ENCODE measurements around the gene MYL9.
"Not testable (repeated sequence)": the region's sequence is repeated elsewhere in the genome, so short reads cannot be mapped to it uniquely, and the experiment has no call there.

MYL9 gene

DNA sequence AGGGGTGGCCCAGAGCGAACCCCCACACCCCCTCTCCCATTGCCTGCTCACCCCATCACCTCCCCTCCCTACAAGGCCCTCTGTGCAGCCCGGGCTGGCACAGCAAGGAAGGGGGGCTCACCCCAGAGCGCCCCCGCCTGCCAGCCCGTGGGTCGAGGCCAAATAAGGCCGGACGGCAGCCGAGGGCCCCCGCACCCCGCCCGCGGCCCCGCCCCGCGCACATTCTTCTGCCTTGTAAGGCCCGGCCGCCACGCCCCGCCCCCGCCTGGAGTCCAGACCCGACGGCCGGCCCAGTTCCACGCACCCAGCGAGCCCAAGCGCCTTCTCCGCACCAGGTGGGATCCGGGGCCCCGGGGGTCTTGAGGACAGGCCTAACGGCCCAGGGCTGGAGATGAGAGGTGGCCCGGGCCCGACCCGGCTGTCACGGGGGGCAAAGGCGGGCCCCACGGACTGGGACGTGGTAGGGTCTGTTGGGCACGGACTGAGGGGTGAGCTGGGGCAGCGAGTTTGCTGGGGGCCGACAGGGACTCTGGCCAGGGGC, at the start of gene MYL9:
Gene MYL9, plus strand, starts transcription at position 293 of the 541 bp plus-strand sequence. CDS start 3,366 bp downstream, outside the sequence.
- DNase-seq, result peak in 1 of 2 donors; percentile 22

DNA sequence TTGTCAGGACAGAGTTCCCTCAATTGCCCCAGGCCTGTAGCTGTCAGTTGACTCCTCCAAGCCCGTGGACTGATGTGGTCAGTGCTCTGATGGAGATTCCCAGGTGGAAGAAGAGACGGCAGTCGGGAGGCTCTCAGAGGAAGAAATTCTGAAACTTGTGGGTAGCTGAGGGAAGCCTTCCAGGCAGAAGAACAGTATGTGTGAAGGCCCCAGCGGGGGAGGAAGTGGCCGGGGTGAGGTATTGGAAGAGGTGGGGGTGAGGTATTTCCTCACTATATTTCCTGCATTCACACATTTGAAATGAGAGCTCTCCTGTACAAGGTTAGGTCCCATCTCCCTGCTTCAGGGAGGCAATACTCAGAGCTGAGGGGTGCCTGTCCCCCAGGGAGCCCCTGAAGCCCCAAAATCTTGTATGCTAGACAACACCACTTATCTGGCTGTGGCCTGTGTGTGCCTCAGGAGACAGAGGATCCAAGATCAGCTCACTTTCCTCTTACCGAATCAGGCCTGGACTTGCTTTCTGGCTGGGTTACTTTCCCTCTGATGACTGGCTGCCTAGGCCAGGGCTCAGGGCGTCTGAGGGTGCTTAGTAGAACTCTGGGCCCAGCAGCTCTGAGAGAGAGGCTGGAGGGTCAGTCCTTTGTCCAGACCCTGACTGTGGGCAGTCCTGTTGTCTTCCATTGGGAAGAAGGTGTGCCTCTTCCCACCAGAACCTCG, 49.3 kb upstream of the MYL9 start:
- DNase-seq, result peak; percentile 47 to 69

DNA sequence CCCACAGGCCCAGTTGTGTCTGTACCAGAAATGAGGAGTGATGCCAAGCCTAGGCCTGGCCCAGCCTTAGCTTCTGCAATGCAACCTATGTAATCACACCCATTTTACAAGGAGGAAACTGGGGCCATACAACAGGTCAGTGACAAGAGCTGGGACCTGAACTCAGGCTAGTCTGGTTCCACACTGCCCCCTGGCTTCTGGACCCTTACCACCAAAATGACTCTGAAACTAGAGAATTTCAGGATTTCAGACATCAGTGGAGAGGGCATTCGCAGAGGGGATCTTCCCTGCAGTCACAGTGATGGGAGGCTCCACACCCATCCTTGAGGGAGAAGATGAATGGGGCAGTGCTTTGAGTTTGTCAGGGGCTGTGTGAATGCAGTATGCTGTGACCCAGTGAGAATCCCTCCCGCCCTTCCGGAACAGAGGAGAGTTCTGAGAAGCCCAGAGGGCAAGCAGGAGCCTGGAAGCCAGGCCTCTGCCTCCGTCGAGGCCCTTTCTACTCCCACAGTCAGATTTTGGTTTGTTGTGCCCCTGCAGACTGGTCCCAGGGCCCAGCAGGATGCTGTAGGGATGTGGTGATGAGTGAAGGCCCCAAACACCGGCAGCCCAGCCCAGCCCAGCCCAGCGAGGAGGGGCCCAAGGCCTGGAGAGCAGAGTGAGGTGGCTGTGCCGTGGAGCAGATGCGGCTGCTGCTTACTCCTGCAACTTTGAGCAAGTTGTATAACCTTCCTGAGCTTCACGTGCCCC, 48.1 kb upstream of the MYL9 start:
- peak in 1 of 2 donors; percentile 18 for DNase-seq

DNA sequence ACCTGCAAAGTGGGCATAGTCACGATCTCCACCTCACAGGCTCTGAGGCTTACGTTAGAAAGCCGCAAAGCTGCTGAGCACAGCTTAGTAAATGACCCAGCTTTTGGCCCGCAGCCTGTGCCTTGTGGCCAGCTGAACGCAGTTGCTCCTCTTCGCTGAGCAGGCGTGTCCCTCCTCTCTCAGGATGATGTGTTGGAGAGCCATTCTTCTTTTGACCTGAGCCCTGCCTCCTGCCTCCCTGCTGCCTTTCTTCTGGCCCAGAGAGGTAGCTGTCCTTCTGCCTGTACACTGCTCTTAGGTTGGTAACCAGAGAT, 47.6 kb upstream of the MYL9 start:
- no peak for DNase-seq

DNA sequence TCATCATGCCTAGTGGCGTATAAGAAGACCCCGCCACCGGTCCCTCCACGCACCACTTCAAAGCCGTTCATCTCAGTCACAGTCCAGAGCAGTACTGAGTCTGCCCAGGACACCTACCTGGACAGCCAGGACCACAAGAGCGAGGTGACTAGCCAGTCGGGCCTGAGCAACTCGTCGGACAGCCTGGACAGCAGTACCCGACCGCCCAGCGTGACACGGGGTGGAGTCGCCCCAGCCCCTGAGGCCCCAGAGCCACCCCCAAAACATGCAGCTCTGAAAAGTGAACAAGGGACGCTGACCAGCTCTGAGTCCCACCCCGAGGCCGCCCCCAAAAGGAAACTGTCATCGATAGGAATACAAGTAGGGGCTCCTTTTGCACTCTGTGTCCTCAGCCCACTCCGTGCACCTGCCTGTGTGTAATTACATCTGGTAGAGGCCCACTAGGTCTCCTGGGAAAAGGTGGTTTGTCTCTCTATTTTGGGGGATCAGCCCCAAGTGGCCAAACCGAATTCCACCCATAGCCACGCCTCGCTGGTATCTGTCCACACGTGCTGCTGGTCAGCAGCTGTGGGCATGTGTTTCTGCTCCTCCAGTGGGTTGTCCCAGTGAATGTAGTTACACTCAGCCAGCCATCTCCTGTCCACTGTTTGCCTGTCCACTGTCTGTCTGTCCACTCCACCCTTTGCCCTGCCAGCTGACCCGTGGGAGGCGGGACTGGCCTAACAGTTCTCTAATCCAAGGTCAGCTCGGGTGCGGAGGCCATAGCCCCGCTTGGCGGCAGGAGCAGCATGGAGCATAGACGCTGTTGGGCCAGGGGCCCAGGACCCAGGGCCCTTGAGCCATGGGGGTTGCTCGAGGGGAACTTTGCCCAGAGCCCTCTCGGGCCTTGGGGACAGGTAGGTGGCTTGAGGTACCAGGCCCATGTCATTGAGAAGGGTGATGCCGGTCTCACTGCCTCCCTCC, 44.3 kb upstream of the MYL9 start:
- DNase-seq, result no peak

DNA sequence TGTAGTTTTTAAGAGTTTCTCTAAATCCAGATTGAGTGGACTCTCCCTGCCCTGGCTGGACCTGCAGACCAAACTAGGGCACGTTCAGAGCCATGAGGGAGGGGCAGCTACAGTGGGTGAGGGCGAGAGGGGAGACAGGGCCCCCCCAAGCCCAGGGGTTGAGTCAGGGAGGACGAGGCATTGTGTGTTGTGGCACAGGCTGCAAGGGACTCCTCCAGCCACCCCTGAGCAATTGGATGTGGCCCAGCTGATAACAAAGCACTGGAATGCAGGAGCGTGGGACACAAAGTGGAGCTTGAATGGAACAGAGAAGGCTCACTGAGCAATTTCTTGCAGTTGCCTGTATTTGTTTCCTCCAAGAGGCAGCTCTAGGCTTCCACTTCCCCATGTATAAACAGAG, 43.5 kb upstream of the MYL9 start:
- DNase-seq, result no peak

DNA sequence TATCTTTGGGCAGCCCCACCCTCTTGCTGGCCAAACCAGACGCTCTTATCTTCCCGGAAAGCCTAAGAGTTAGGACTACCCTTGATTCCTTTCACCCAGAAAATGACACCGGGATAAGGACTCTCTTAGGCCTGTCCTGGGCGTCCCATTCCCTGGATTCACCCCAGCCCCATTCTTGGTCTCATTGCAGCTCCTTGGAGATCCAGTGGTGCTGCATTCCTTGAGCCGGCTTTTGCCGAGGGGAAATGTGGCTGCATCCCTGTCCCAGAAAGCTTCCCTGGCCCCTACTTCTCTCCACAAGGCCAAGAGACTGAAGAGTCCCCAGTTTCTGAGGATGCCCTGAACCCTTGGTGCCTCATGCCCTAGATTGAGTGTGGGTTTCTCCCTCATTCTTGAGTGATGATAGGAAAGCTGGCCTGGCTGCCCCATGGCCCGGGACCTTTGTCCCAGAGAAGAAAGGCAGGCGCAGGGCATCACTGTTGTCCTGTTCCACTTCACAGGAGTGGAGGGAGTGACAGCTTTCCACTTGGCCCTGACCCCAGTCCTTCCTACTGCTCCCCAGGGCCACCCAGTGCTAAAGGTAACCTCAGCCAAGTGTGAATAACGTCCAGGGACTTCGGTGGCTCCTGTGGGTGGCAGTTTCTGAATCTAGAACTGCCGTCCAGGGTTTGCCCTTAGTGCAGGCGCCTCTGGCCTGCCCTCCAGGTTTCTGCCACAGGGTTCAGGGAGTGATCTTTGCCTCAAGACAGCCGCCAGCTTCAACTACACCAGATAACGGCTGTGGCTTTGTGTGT, 42.7 kb upstream of the MYL9 start:
- no peak for DNase-seq

DNA sequence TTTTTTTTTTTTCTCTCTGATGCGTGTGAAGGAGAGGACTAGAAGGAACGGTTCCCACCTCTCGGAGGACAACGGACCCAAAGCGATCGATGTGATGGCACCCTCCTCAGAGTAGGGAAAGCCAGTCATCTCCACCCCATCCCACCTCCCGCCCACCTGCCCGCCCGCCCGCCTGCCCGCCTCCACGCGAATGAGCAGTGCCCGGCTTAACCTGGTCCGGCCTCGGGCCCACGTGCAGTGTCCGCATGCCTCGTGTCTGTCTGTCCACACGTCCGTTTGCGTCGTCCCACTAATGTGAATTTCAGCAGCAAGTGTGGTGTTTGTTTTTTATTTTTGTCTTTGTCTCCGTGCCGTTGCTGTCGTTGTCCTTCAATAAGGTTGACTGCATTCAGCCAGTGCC, 42.1 kb upstream of the MYL9 start:
- no peak for DNase-seq

DNA sequence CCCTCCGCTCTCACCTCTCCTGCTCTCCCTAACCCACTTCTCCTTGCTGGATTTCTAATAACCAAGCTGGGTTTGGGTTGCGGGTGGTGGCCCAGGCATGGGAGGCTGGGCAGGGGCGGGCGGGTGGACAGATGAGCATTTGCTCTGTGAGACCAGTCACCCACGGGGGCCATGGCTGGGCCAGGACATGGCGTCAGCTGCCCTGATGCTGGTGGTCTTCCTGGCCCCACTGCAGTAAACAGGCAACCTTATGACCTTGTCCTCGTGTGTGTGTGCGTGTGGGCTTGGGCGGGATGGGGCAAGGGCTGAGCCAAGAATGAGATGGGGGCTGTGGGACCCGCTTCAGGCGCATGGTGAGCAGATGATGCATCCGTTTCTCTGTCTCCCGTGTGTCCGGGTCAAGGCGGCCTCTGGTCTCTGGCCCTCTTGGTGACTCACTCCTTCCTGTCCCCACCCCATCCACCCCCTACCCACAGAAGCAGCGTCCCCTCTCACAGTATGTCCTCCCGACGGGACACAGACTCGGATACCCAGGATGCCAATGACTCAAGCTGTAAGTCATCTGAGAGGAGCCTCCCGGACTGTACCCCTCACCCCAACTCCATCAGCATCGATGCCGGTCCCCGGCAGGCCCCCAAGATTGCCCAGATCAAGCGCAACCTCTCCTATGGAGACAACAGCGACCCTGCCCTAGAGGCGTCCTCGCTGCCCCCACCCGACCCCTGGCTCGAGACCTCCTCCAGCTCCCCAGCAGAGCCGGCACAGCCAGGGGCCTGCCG, 41.4 kb upstream of the MYL9 start:
- no peak for DNase-seq

DNA sequence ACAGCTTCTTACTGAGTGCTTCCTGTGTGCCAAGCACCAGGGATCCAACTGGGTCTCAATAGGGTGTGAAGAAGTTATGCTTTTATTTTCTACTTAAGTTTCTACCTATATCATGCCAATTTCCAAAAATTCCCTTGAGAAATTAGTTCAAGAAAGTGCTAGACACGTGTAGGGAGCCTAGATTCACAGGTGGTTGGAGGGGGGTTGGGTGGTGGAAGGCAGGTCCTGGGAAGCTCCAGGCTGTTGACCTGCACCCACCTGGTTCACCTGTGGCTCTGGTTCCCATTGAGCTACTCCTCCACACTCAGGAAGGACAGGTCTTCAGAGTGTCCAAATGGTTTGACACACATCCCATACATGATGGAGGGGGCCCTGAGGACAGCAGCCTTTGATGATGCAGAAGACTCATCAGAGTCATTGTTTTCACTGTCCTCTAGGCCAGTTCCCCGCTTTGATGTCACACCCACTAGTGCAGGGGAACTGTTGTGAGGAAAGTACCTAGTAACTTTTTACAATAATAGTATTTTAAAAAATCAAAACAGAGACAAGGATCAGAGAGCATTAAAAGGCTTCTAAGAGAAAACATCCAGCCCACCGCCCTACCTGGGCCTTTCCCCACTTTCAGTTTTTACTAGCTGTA, 39.8 kb upstream of the MYL9 start:
- DNase-seq, result peak in 1 of 2 donors; percentile 13

DNA sequence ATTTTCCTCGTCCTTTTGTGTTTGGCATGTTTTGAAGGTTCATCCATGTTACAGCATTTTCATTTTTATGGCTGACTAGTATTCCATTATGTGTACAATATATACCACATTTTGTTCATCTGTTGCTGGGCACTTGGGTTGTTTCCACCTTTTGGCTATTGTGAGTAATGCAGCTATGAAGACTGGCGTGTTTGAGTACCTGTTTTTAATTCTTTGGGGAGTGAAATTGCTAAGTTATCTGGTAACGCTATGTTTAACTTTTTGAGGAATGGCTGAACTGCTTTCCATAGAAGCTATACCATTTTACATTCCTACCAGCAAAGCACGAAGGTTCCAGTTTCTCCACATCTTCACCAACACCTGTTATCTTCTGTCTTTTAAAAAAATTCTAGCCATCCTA, 37.0 kb upstream of the MYL9 start:
- DNase-seq, result no peak

DNA sequence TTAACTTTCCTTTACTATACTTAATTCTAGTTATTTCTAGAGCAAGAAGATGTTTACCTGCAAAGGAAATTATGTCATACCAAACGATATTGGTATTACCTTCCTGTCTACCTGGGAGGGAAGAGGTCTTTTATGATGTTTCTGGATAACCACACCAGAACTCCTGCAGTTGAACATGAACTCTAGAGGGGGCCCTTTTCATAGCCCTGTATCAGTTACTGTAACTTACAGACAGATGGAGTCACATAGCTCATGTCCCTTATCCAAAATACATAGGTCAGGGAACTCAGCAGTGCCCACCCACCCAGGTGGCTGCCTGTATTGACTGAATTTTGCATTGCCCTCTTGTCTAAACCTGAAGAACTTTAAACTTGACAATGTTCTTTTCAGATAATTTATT, 35.1 kb upstream of the MYL9 start:
- DNase-seq, result peak in 1 of 2 donors; percentile 43

DNA sequence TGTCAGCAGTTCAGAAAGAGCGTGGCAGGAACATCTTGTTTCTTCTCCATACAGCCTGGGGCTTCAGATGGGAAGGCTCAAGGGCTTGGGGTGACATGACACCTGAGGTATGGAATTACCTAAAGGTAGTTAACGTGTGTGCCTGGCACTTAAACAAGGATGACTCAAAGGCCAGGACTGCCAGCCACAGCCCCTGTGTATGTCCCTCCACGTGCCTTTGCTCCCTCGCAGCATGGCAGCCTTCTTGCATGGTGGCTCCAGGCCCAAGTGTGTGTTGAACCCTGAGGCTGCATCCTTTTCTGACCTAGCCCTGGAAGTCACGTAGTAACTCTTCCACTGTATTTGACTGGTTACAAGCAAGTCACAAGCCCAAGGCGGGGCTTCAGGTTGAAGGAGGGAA, 33.6 kb upstream of the MYL9 start:
- DNase-seq, result no peak

DNA sequence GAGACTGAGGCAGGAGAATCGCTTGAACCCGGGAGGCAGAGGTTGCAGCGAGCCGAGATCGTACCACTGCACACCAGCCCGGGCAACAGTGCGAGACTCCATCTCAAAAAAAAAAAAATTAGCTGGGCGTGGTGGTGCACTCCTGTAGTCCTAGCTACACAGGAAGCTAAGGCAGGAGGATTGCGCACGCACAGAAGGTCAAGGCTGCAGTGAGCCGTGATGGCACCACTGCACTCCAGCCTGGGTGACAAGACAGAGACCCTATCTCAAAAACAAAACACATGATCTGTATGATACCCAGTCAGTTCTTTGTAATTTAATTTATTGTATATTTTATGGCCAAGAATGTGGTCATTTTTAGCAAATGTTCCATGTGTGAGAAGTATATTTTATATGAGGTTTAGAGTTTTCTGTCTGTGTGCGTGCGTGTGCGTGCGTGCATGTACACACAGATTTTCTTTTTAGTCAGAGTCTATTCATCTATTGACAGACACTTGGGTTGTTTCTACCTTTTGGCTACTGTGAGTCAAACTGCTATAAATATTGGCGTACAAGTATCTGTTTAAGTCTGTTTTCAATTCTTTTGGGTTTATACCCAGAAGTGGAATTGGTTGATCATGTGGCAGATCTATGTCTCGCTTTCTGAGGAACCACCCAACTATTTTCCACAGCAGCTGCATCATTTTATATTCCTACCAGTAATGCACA, 22.2 kb upstream of the MYL9 start:
- no peak for DNase-seq

DNA sequence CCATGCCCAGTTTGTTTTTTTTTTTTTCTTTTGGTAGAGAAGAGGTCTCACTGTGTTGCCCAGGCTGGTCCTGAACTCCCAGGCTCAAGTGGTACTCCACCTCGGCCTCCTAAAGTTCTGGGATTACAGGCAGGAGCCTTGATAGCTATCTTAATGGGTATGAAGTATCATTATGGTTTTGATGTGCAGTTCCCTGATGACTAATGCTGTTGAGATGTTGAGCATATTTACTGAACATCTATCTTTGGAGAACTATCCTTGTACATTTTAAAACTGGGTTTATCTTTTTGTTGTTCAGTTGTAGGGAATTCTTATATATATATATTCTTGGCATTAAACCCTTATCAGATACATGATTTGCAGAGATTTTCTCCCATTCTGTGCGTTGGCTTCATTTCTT, 21.4 kb upstream of the MYL9 start:
- DNase-seq, result no peak

DNA sequence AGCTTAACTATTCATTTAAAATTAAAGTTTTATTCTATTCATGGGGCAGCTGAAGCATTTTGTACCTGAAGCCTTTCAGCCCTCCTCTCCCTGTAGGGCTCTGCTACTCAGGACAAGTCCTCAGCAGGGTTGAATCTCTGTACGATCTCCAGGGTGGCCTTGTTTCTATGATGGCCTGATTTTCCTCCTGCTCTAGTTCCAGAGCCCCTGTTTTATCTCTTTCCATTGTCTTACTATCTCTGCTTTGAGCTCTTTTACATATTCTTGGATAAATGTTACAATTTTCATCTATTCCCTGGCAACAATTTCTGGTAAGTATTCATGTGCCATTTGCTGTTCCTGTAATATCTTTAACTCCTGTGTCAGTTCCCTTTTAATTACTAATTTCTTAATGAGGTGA, 19.8 kb upstream of the MYL9 start:
- no peak for DNase-seq

DNA sequence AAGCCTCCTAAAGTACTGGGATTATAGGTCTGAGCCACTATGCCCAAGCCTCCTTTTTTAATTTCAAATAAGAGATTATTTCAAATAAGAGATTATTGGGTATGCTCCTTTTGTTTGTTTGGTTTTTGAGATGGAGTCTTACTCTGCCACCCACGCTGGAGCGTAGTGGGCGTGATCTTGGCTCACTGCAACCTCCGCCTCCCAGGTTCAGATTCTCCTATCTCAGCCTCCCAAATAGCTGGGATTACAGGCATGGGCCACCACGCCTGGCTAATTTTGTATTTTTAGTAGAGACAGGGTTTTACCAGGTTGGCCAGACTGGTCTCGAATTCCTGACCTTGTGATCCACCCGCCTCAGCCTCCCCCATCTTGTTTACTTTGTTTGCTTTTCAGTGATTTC, 18.9 kb upstream of the MYL9 start:
- DNase-seq, result not testable (repeated sequence)

DNA sequence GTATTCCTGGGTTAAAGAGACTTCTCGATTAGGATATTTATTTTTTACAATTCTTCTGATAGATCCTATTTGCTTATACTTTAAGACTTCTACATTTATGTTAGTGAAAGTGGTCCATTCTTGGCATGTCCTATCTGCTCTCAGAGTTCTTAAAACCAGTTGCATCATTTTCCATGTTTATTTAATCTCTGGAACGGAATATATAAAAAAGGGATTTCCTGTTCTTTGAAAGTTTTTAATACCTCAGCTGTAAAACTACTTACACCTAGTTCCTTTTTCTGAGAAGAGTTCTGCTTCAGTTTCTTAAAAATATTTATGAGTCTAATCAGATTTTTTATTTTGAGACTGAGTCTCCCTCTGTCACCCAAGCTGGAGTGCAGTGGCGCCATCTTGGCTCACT, 18.0 kb upstream of the MYL9 start:
- no peak for DNase-seq

DNA sequence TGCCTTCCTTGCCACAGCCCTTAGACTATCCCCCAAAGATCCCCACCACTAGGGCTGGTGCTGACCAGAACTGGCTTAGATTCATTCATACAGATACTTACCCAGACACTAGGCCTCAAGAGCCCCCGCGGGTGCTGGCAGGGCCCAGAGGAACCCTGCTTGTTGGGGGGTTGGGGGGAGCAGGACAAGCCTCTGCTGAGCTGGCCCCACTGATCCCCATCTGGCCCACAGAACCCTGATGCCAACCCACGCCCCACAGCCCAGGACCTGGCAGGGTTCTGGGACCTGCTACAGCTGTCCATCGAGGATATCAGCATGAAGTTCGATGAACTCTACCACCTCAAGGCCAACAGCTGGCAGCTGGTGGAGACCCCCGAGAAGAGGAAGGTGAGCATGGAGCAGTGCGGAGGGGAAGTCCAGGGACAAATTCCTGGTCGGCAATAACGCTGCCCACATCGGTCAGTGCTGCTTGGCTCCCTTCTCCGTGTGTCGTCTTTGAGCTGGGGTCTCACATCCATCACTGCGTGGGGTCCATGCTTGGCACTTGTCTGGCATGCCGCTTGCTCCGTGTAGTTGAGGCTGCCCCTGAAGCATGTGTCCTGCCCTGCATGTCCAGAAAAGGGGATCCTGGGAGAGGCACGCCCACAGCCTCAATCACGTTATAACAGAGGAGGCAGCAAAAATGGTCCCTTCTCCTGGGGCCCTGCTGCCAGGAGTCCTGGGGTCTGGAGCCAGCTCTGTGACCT, 15.5 kb upstream of the MYL9 start:
- no peak for DNase-seq

Data from CD4-positive, alpha-beta T cell treated with Interferon alpha-2 for 1 hour (primary cell).